Natural killer cell (primary cell): Measurements from ENCODE around the gene NSD1. TPM values are rescaled to one million over a fixed set of nuclear protein-coding genes. Genes with fewer than 3 reads are reported as not detected.

Experiments
- ATAC-seq, 3 donors: fragments of 150-1000 bp in 2 of 3; fragments of 200-7000 bp in 1 of 3; cut with Tn5 transposase; 1 replicate in 1 of 3; 2 replicates in 2 of 3; pipeline ENCODE4 v1.10.0; 2021; ENCODE audit warnings: mild to moderate bottlenecking in 2 of 3, moderate library complexity in 2 of 3
- DNase-seq, 2 donors: peaks; one replicate each; pipeline versions ENCODE4 v3.0.0 to v3.0.0-alpha.2; 2013 to 2021; ENCODE audit warnings: mixed read lengths in 1 of 2
- H3K27ac ChIP-seq: one replicate; pipeline ENCODE4 v1.5.1; 2013; ENCODE audit warnings: mild to moderate bottlenecking, low read length
- H3K27me3 ChIP-seq: one replicate; pipeline ENCODE4 v1.6.1; 2013; ENCODE audit warnings: low read length; ENCODE audit not compliant: control insufficient read depth, insufficient read depth
- H3K36me3 ChIP-seq: one replicate; pipeline ENCODE4 v1.6.1; 2013; ENCODE audit warnings: low read length; ENCODE audit not compliant: control insufficient read depth, insufficient read depth
- H3K4me1 ChIP-seq: one replicate; pipeline ENCODE4 v1.6.1; 2013; ENCODE audit warnings: low read length; ENCODE audit not compliant: control insufficient read depth, insufficient read depth
- H3K4me3 ChIP-seq: one replicate; pipeline ENCODE4 v1.5.1; 2013; ENCODE audit warnings: low read length
- H3K9me3 ChIP-seq: one replicate; pipeline ENCODE4 v1.6.1; 2013; ENCODE audit warnings: low read length; ENCODE audit not compliant: control insufficient read depth, insufficient read depth
- H3K27ac Mint-ChIP-seq, 2 donors: one replicate each; pipeline ENCODE4 v1.8.0; 2022; ENCODE audit warnings: mild to moderate bottlenecking in 2 of 2, mixed read lengths in 2 of 2, moderate library complexity in 1 of 2
- H3K27me3 Mint-ChIP-seq, 2 donors: one replicate each; pipeline ENCODE4 v1.8.0; 2022; ENCODE audit warnings: low read depth in 2 of 2, mixed read lengths in 2 of 2
- H3K36me3 Mint-ChIP-seq: one replicate; pipeline ENCODE4 v1.8.0; 2022; ENCODE audit warnings: mixed read lengths
- H3K4me1 Mint-ChIP-seq, 2 donors: one replicate each; pipeline ENCODE4 v1.8.0; 2022; ENCODE audit warnings: mixed read lengths in 2 of 2
- H3K4me3 Mint-ChIP-seq: one replicate; pipeline ENCODE4 v1.8.0; 2022; ENCODE audit warnings: mild to moderate bottlenecking, moderate library complexity, mixed read lengths
- H3K9me3 Mint-ChIP-seq, 2 donors: one replicate each; pipeline ENCODE4 v1.8.0; 2022; ENCODE audit warnings: mixed read lengths in 2 of 2
- CTCF ChIP-seq: fragments of 200-600 bp; IDR thresholded peaks from one replicate; pipeline ENCODE4 v1.8.0; 2022; ENCODE audit warnings: antibody characterized with exemption
- WGBS: methylation state at CpG from one replicate; pipeline ENCODE4 v1.1.7; 2013; ENCODE audit warnings: missing lambda C conversion rate; ENCODE audit not compliant: insufficient coverage; 5-methylcytosine and 5-hydroxymethylcytosine counted together
- intact Hi-C: fragments of 100-400 bp; cut with micrococcal nuclease; formaldehyde crosslinking; loops from one replicate; pipeline ENCODE4 v1.14.2; 2022
- total RNA-seq, 4 donors: library from RNA; stranded (reverse); fragments of 120-200 nt in 1 of 4; gene quantifications; one replicate each; pipeline versions ENCODE4 v1.2.3 to v1.2.4, GENCODE V29; 2013 to 2022

Gene NSD1
- total RNA-seq, 3 donors from 2014 or later (not counting 1 experiment from before 2014, with no cell fraction given), result 117 to 147 (median 143) TPM

- peak; percentile 86 for TF ChIP-seq CTCF
- H3K27ac ChIP-seq, result no peak overlapping the region
- H3K9me3 ChIP-seq, result no peaks in the 10 kb centered on the region
- Mint-ChIP-seq H3K4me1 (peaks cover 9 to 11% of the 10 kb centered on the region in 2 donors), H3K27me3 (no peaks in the 10 kb centered on the region), H3K27ac (no peak overlapping the region), H3K9me3 (no peaks in the 10 kb centered on the region), H3K36me3 (no peaks in the 10 kb centered on the region), H3K4me3 (no peak overlapping the region)
- intact Hi-C loops, result loop anchor here (1.0 to 5.0 kb wide), 2 partner anchors 134 to 183 kb away; no protein-coding TSS in a partner anchor
- WGBS, result 36% methylated on average over 7 of the region's 7 CpGs
- H3K36me3 ChIP-seq, result peaks cover 1% of the 10 kb centered on the region
- ATAC-seq, result peak; percentile 82 to 94 (median 89)
- H3K4me3 ChIP-seq, result no peak overlapping the region
- peaks cover 23% of the 10 kb centered on the region for H3K4me1 ChIP-seq
- DNase-seq, result peak; percentile 71 to 88
- no peaks in the 10 kb centered on the region for H3K27me3 ChIP-seq
Observed at GRCh38 chr5:177317959-177318377, 184.4 kb downstream of the NSD1 start.

- no peaks in the 10 kb centered on the region for H3K27me3 ChIP-seq
- H3K4me3 ChIP-seq, result no peak overlapping the region
- intact Hi-C loops, result loop anchor here (5.0 kb wide), 1 partner anchor 132 kb away; no protein-coding TSS in a partner anchor
- no peaks in the 10 kb centered on the region for H3K9me3 ChIP-seq
- DNase-seq (no peak), ATAC-seq (peak in 2 of 3 donors; percentile 25 to 44)
- H3K36me3 ChIP-seq, result peaks cover 1% of the 10 kb centered on the region
- Mint-ChIP-seq H3K36me3 (no peaks in the 10 kb centered on the region), H3K4me3 (no peak overlapping the region), H3K4me1 (peaks cover 15 to 18% of the 10 kb centered on the region in 2 donors), H3K27ac (no peak overlapping the region), H3K27me3 (no peaks in the 10 kb centered on the region), H3K9me3 (no peaks in the 10 kb centered on the region)
- H3K27ac ChIP-seq, result no peak overlapping the region
- peaks cover 21% of the 10 kb centered on the region for H3K4me1 ChIP-seq
- WGBS, result 72% methylated on average over 14 of the region's 14 CpGs
- no peak for TF ChIP-seq CTCF
Observed at GRCh38 chr5:177319913-177320588, 186.5 kb downstream of the NSD1 start.

GRCh38 chr5:177320879-177321278, 187.3 kb downstream of the NSD1 start:
- H3K9me3 Mint-ChIP-seq, result no peaks in the 10 kb centered on the region
- Histone ChIP-seq H3K36me3 (peaks cover 3% of the 10 kb centered on the region), H3K27me3 (no peaks in the 10 kb centered on the region), H3K27ac (no peak overlapping the region), H3K4me1 (peaks cover 21% of the 10 kb centered on the region), H3K9me3 (no peaks in the 10 kb centered on the region), H3K4me3 (no peak overlapping the region)
- no peak overlapping the region for H3K27ac Mint-ChIP-seq
- H3K4me3 Mint-ChIP-seq, result no peak overlapping the region
- no peak for ATAC-seq
- TF ChIP-seq CTCF, result no peak
- H3K36me3 Mint-ChIP-seq, result no peaks in the 10 kb centered on the region
- intact Hi-C loops, result no loop called here
- WGBS, result 67% methylated on average over 7 of the region's 7 CpGs
- no peak for DNase-seq
- H3K27me3 Mint-ChIP-seq, result no peaks in the 10 kb centered on the region
- peaks cover 15 to 20% of the 10 kb centered on the region in 2 donors for H3K4me1 Mint-ChIP-seq
